HEK293 (cell line): ENCODE results near the gene NRROS.

ENCODE experiments used
- CTCF ChIA-PET: fragments of 350-600 bp; formaldehyde crosslinking; extraction: SDS; loops from one replicate; lab custom pipeline; 2021; ENCODE audit warnings: antibody characterized with exemption; lab: Yijun Ruan, JAX
- POLR2A ChIA-PET: fragments of 300-600 bp; formaldehyde crosslinking; extraction: SDS; loops from one replicate; lab custom pipeline; 2020; ENCODE audit warnings: antibody characterized with exemption, inconsistent platforms; lab: Yijun Ruan, JAX
- H3K27ac ChIP-seq: fragments of 200-500 bp; sonication (Bioruptor generic); 2 replicates; pipeline ENCODE4 v1.5.1; 2014; ENCODE audit warnings: low read depth, low read length, control low read depth, inconsistent platforms; ENCODE audit errors: extremely low read depth
- H3K36me3 ChIP-seq, 2 experiments: fragments of 200-500 bp in 1 of 2; sonication (Bioruptor generic) in 1 of 2; 1 replicate in 1 of 2; 2 replicates in 1 of 2; pipeline ENCODE4 v1.5.1; 2014 to 2017; ENCODE audit warnings: inconsistent platforms in 2 of 2, low read length in 2 of 2; ENCODE audit not compliant: control insufficient read depth in 2 of 2, insufficient read depth in 1 of 2
- H3K4me1 ChIP-seq: fragments of 200-500 bp; sonication (Bioruptor generic); 2 replicates; pipeline ENCODE4 v1.5.1; 2014; ENCODE audit warnings: mild to moderate bottlenecking, low read length, inconsistent platforms; ENCODE audit not compliant: control insufficient read depth, insufficient read depth
- H3K4me3 ChIP-seq: 2 replicates; pipeline ENCODE4 v1.5.1; 2011; ENCODE audit warnings: low read depth, mild to moderate bottlenecking, control low read depth, low read length, moderate library complexity
- H3K9me3 ChIP-seq: fragments of 200-500 bp; sonication (Bioruptor generic); 2 replicates; pipeline ENCODE4 v1.5.1; 2014; ENCODE audit warnings: low read depth, low read length, inconsistent platforms; ENCODE audit not compliant: control insufficient read depth, insufficient read depth
- HOXD13 ChIP-seq: sonication (generic); formaldehyde crosslinking; IDR thresholded peaks from 2 replicates; pipeline ENCODE4 v1.8.0; 2022; ENCODE audit warnings: missing genetic modification reagents, borderline replicate concordance
- SCRT2 ChIP-seq: fragments of 450-650 bp; formaldehyde crosslinking; IDR thresholded peaks from 2 replicates; pipeline ENCODE4 v1.5.1; 2016; ENCODE audit warnings: missing biosample characterization, missing genetic modification characterization
- SP3 ChIP-seq: fragments of 450-650 bp; formaldehyde crosslinking; IDR thresholded peaks from 2 replicates; pipeline ENCODE4 v1.5.1; 2016; ENCODE audit warnings: missing biosample characterization, missing genetic modification characterization
- SP7 ChIP-seq: fragments of 450-650 bp; formaldehyde crosslinking; IDR thresholded peaks from 2 replicates; pipeline ENCODE4 v1.5.1; 2016; ENCODE audit warnings: missing biosample characterization, missing genetic modification characterization
- ZBTB20 ChIP-seq: fragments of 450-650 bp; formaldehyde crosslinking; IDR thresholded peaks from 2 replicates; pipeline ENCODE4 v1.5.1; 2016; ENCODE audit warnings: missing biosample characterization, missing genetic modification characterization
- ZEB2 ChIP-seq: fragments of 450-650 bp; formaldehyde crosslinking; IDR thresholded peaks from 2 replicates; pipeline ENCODE4 v1.5.1; 2016; ENCODE audit warnings: missing biosample characterization, missing genetic modification characterization
- ZFHX2 ChIP-seq: fragments of 450-650 bp; formaldehyde crosslinking; conservative IDR thresholded peaks from 2 replicates; pipeline ENCODE4 v1.5.1; 2016; ENCODE audit warnings: missing biosample characterization, missing genetic modification characterization
- ZNF121 ChIP-seq: fragments of 450-650 bp; formaldehyde crosslinking; IDR thresholded peaks from 2 replicates; pipeline ENCODE4 v1.5.1; 2016; ENCODE audit warnings: missing biosample characterization, missing genetic modification characterization
- ZNF223 ChIP-seq: fragments of 450-650 bp; formaldehyde crosslinking; IDR thresholded peaks from 2 replicates; pipeline ENCODE4 v1.5.1; 2016; ENCODE audit warnings: missing biosample characterization, missing genetic modification characterization
- ZNF23 ChIP-seq: fragments of 450-650 bp; formaldehyde crosslinking; IDR thresholded peaks from 2 replicates; pipeline ENCODE4 v1.5.1; 2016; ENCODE audit warnings: missing biosample characterization, missing genetic modification characterization, borderline replicate concordance
- ZNF26 ChIP-seq: fragments of 450-650 bp; formaldehyde crosslinking; IDR thresholded peaks from 2 replicates; pipeline ENCODE4 v1.5.1; 2016; ENCODE audit warnings: missing biosample characterization, missing genetic modification characterization
- ZNF266 ChIP-seq: fragments of 450-650 bp; formaldehyde crosslinking; IDR thresholded peaks from 2 replicates; pipeline ENCODE4 v1.5.1; 2016; ENCODE audit warnings: missing biosample characterization, missing genetic modification characterization, low read depth
- ZNF324 ChIP-seq: fragments of 450-650 bp; formaldehyde crosslinking; IDR thresholded peaks from 2 replicates; pipeline ENCODE4 v1.5.1; 2016; ENCODE audit warnings: missing biosample characterization, missing genetic modification characterization
- ZNF398 ChIP-seq: fragments of 450-650 bp; formaldehyde crosslinking; IDR thresholded peaks from 2 replicates; pipeline ENCODE4 v1.5.1; 2017; ENCODE audit warnings: missing biosample characterization, missing genetic modification characterization
- ZNF423 ChIP-seq: fragments of 450-650 bp; formaldehyde crosslinking; IDR thresholded peaks from 2 replicates; pipeline ENCODE4 v1.5.1; 2016; ENCODE audit warnings: missing biosample characterization, missing genetic modification characterization
- ZNF426 ChIP-seq: fragments of 450-650 bp; formaldehyde crosslinking; IDR thresholded peaks from 2 replicates; pipeline ENCODE4 v1.5.1; 2017; ENCODE audit warnings: missing biosample characterization, missing genetic modification characterization, mild to moderate bottlenecking, inconsistent platforms, moderate library complexity
- ZNF529 ChIP-seq: fragments of 450-650 bp; formaldehyde crosslinking; IDR thresholded peaks from 2 replicates; pipeline ENCODE4 v1.5.1; 2017; ENCODE audit warnings: missing genetic modification characterization, missing biosample characterization; ENCODE audit not compliant: insufficient replicate concordance
- ZNF658 ChIP-seq: fragments of 450-650 bp; formaldehyde crosslinking; IDR thresholded peaks from 2 replicates; pipeline ENCODE4; 2016; ENCODE audit warnings: missing biosample characterization, missing genetic modification characterization
- ZNF701 ChIP-seq: fragments of 450-650 bp; formaldehyde crosslinking; IDR thresholded peaks from 2 replicates; pipeline ENCODE4 v1.5.1; 2016; ENCODE audit warnings: missing biosample characterization, missing genetic modification characterization
- ZNF704 ChIP-seq: fragments of 450-650 bp; formaldehyde crosslinking; IDR thresholded peaks from 2 replicates; pipeline ENCODE4 v1.5.1; 2016; ENCODE audit warnings: missing biosample characterization, missing genetic modification characterization
- ZNF768 ChIP-seq: fragments of 450-650 bp; formaldehyde crosslinking; IDR thresholded peaks from 2 replicates; pipeline ENCODE4 v1.5.1; 2018; ENCODE audit warnings: missing biosample characterization, mild to moderate bottlenecking, missing genetic modification characterization
- ZNF776 ChIP-seq: fragments of 450-650 bp; formaldehyde crosslinking; IDR thresholded peaks from 2 replicates; pipeline ENCODE4 v1.5.0; 2017; ENCODE audit warnings: missing biosample characterization, missing genetic modification characterization, borderline replicate concordance
- ZSCAN18 ChIP-seq: fragments of 450-650 bp; formaldehyde crosslinking; IDR thresholded peaks from 2 replicates; pipeline ENCODE4 v1.5.1; 2016; ENCODE audit warnings: missing biosample characterization, missing genetic modification characterization

NRROS gene

GRCh38 chr3:196641333-196642054 lies 2.0 kb downstream of the NRROS start:
- ChIA-PET CTCF (interaction anchor here (0.7 kb wide), 2 partner anchors 22 to 74 kb away, joined by 3 read pairs; no protein-coding TSS in a partner anchor), POLR2A (no interaction called here)
- TF ChIP-seq SP7 (tag by site-specific recombination), result no peak
- TF ChIP-seq ZNF266 (tag by site-specific recombination), result no peak
- TF ChIP-seq ZFHX2 (tag by site-specific recombination), result peak; percentile 40
- TF ChIP-seq ZNF23 (tag by site-specific recombination), result no peak
- no peak for TF ChIP-seq ZNF776 (tag by site-specific recombination)
- no peak for TF ChIP-seq ZNF398 (tag by site-specific recombination)
- TF ChIP-seq SCRT2, result peak; percentile 38
- 0 out of 2 replicates have a peak, but pooled peaks have one; percentile 22 for TF ChIP-seq ZNF121 (tag by site-specific recombination)
- Histone ChIP-seq H3K9me3 (no peaks in the 10 kb centered on the region), H3K36me3 (no peaks in the 10 kb centered on the region), H3K4me1 (no peaks in the 10 kb centered on the region), H3K4me3 (no peak overlapping the region), H3K27ac (no peak overlapping the region)

- CTCF ChIA-PET, result interaction anchor here (0.7 kb wide), 1 partner anchor 21 kb away, joined by 3 read pairs; no protein-coding TSS in a partner anchor
- H3K4me1 ChIP-seq, result no peaks in the 10 kb centered on the region
- H3K9me3 ChIP-seq, result no peaks in the 10 kb centered on the region
- H3K4me3 ChIP-seq, result no peak overlapping the region
- no peak overlapping the region for H3K27ac ChIP-seq
- POLR2A ChIA-PET, result no interaction called here
- TF ChIP-seq ZSCAN18 (no peak), ZNF704 (tag by site-specific recombination) (no peak), ZNF266 (tag by site-specific recombination) (no peak), ZEB2 (tag by site-specific recombination) (no peak), HOXD13 (CRISPR knock-in tag) (no peak)
- TF ChIP-seq, all 188 proteins: peak for 0
- H3K36me3 ChIP-seq, result no peaks in the 10 kb centered on the region
Observed at GRCh38 chr3:196642434-196642833, 2.9 kb downstream of the NRROS start.

GRCh38 chr3:196643201-196643749 lies 3.8 kb downstream of the NRROS start:
- POLR2A ChIA-PET, result no interaction called here
- Histone ChIP-seq H3K36me3 (no peaks in the 10 kb centered on the region), H3K27ac (no peak overlapping the region), H3K4me3 (no peak overlapping the region), H3K4me1 (no peaks in the 10 kb centered on the region), H3K9me3 (no peaks in the 10 kb centered on the region)
- CTCF ChIA-PET, result no interaction called here
- TF ChIP-seq ZNF223 (tag by site-specific recombination) (no peak), ZNF658 (tag by site-specific recombination) (no peak), ZNF324 (tag by site-specific recombination) (no peak), SP3 (tag by site-specific recombination) (no peak), ZNF768 (tag by site-specific recombination) (no peak), ZEB2 (tag by site-specific recombination) (no peak), ZNF423 (tag by site-specific recombination) (no peak), ZNF701 (tag by site-specific recombination) (no peak), ZSCAN18 (no peak), ZNF426 (tag by site-specific recombination) (no peak), ZNF26 (tag by site-specific recombination) (no peak), ZBTB20 (tag by site-specific recombination) (no peak), ZNF529 (tag by site-specific recombination) (no peak)
